Common myeloid progenitor, CD34-positive (primary cell): Measurements from ENCODE around the gene RADIL. TPM values are rescaled to one million over a fixed set of nuclear protein-coding genes. Genes with fewer than 3 reads are reported as not detected.

Experiments used
- CTCF ChIA-PET: fragments of 350-600 bp; sonication (Branson Sonifier 250); formaldehyde crosslinking; loops from one replicate; lab custom pipeline; 2021; ENCODE audit warnings: antibody characterized with exemption; lab: Charles Lee
- POLR2A ChIA-PET: fragments of 350-600 bp; sonication (Branson Sonifier 250); formaldehyde crosslinking; loops from one replicate; lab custom pipeline; 2021; ENCODE audit warnings: antibody characterized with exemption; lab: Charles Lee
- DNase-seq, 3 donors: peaks; one replicate each; pipeline versions ENCODE4 v3.0.0 to v3.0.0-alpha.2; 2013
- H3K27ac ChIP-seq, 2 experiments: 1 replicate in 1 of 2; 2 replicates in 1 of 2; pipeline ENCODE4 v1.7.0; 2013; ENCODE audit warnings: inconsistent platforms in 2 of 2, low read length in 2 of 2, mild to moderate bottlenecking in 2 of 2, low read depth in 1 of 2, moderate library complexity in 1 of 2; ENCODE audit not compliant: severe bottlenecking in 2 of 2, insufficient read depth in 1 of 2, poor library complexity in 1 of 2
- H3K27me3 ChIP-seq, 5 experiments: replicated peaks in 2 of 5; 1 replicate in 3 of 5; 2 replicates in 2 of 5; pipeline versions ENCODE4 v1.6.1 to v1.7.0; 2013; ENCODE audit warnings: low read length in 4 of 5, mild to moderate bottlenecking in 2 of 5, moderate library complexity in 2 of 5, inconsistent platforms in 1 of 5; ENCODE audit not compliant: insufficient read depth in 5 of 5, control insufficient read depth in 4 of 5
- H3K36me3 ChIP-seq, 4 experiments: 1 replicate in 2 of 4; 2 replicates in 2 of 4; pipeline versions ENCODE4 v1.6.1 to v1.7.0; 2013; ENCODE audit warnings: low read length in 3 of 4, control low read depth in 1 of 4, mild to moderate bottlenecking in 1 of 4; ENCODE audit not compliant: control insufficient read depth in 4 of 4, insufficient read depth in 4 of 4
- H3K4me1 ChIP-seq, 4 experiments: 1 replicate in 3 of 4; 2 replicates in 1 of 4; pipeline versions ENCODE4 v1.6.1 to v1.7.1; 2013; ENCODE audit warnings: low read length in 3 of 4, mild to moderate bottlenecking in 3 of 4, control low read depth in 1 of 4, inconsistent platforms in 1 of 4, moderate library complexity in 1 of 4; ENCODE audit not compliant: control insufficient read depth in 4 of 4, insufficient read depth in 4 of 4; ENCODE audit errors: control extremely low read depth in 1 of 4
- H3K4me3 ChIP-seq, 7 experiments: 1 replicate in 4 of 7; 2 replicates in 3 of 7; pipeline versions ENCODE4 v1.5.1 to v1.7.0; 2013; ENCODE audit warnings: mild to moderate bottlenecking in 7 of 7, low read length in 6 of 7, moderate library complexity in 6 of 7, inconsistent platforms in 2 of 7, low read depth in 2 of 7, control low read depth in 1 of 7; ENCODE audit not compliant: insufficient read depth in 4 of 7, control insufficient read depth in 1 of 7; ENCODE audit errors: extremely low read depth in 1 of 7
- H3K9me3 ChIP-seq, 5 experiments: 1 replicate in 4 of 5; 2 replicates in 1 of 5; pipeline versions ENCODE4 v1.6.1 to v1.7.1; 2013; ENCODE audit warnings: low read length in 4 of 5, mild to moderate bottlenecking in 2 of 5, inconsistent platforms in 1 of 5, low read depth in 1 of 5, moderate library complexity in 1 of 5; ENCODE audit not compliant: control insufficient read depth in 4 of 5, insufficient read depth in 2 of 5; ENCODE audit errors: control extremely low read depth in 1 of 5
- WGBS: methylation state at CpG from one replicate; pipeline ENCODE4 v1.1.5; 2013; ENCODE audit not compliant: insufficient coverage; 5-methylcytosine and 5-hydroxymethylcytosine counted together
- polyA plus RNA-seq: library from polyadenylated mRNA; unstranded; fragments of 120-200 nt; gene quantifications from one replicate; pipeline ENCODE4 v1.2.1, GENCODE V29; 2013

Gene RADIL, protein sequence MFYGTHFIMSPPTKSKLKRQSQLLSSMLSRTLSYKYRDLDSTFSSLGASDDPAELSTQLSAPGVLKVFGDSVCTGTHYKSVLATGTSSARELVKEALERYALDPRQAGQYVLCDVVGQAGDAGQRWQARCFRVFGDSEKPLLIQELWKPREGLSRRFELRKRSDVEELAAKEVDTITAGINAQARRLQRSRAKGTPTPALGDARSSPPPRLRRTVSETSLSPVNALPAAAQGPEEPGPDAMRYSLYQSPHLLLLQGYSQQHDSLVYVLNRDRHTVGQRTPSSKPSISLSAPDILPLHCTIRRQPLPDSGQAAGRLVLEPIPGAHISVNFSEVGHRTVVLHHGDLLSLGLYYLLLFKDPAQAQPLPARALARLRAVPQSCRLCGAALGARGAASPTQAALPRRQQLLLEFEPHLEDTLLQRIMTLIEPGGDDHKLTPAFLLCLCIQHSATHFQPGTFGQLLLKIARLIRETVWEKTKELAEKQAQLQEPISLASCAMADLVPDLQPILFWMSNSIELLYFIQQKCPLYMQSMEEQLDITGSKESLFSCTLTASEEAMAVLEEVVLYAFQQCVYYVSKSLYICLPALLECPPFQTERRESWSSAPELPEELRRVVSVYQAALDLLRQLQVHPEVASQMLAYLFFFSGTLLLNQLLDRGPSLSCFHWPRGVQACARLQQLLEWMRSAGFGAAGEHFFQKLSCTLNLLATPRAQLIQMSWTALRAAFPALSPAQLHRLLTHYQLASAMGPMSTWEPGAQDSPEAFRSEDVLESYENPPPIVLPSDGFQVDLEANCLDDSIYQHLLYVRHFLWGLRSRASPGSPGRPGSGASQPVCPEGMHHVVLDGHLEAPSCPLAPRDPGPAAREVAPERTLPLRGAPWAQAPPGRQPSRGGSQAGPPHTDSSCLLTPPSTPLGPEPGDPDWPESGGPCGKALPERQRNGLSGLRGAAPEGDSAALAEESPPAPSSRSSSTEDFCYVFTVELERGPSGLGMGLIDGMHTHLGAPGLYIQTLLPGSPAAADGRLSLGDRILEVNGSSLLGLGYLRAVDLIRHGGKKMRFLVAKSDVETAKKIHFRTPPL
- polyA plus RNA-seq: 2.3 TPM

DNA sequence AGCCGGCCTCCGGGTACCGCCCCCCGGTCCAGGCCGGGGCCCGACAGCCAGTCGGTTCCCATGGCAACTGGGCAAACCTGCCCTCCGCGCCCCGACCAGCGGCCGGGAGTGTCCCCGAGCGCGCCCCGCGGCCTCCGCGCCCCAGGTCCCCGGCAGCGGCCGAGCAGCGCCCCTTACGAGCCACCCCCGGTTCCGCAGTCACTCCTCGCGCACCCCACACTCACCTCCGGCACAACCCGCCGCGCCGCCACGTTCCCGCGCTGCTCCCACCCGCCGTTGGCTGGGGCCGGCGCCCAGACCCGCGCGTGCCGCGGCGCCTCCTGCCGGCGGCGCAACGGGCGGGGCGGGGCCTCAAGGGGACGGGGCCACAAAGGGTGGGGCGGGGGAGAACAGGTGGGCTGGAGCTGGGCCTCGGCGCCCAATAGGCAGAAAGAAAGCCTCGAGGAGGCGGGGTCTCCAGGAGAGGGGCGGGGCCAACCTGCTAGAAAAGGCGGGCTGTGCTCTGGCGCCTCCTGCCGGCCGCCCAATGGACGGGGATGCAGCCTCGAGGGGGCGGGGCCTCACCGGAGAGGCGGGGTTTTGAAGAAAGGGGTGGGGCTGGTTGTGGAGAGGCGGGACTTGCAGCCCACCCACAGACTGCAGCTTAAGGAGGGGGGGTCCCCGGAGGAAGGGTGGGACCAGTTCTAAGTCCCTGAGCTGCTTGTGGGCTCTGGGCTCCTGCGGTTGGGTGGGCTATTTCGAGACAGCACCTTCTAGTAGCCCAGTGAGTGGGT lies at the start of gene RADIL:
RADIL (minus strand) TSS at position 345 of the 773 bp plus-strand sequence. CDS start 5,577 bp downstream, outside the sequence.
- peaks cover 0 to 28% (median 22%) of the 10 kb centered on the region in 5 experiments for H3K27me3 ChIP-seq
- H3K4me3 ChIP-seq: peak within 1 kb of the TSS; percentile 18 to 66 (median 48)
- H3K4me1 ChIP-seq: peaks cover 0 to 17% (median 15%) of the 10 kb centered on the region in 4 experiments
- H3K9me3 ChIP-seq: no peaks in the 10 kb centered on the region
- POLR2A ChIA-PET: no interaction called here
- CTCF ChIA-PET: interaction anchor here (0.7 to 7.4 kb wide), 23 partner anchors 10 to 91 kb away, joined by 3 to 73 read pairs (median 5); no protein-coding TSS in a partner anchor
- DNase-seq: peak; percentile 93 to 95 (median 95)
- H3K36me3 ChIP-seq: no peaks in the 10 kb centered on the region
- H3K27ac ChIP-seq: no peak within 1 kb of the TSS
- under 1% methylated on average over 30 of the region's 72 CpGs for WGBS

DNA sequence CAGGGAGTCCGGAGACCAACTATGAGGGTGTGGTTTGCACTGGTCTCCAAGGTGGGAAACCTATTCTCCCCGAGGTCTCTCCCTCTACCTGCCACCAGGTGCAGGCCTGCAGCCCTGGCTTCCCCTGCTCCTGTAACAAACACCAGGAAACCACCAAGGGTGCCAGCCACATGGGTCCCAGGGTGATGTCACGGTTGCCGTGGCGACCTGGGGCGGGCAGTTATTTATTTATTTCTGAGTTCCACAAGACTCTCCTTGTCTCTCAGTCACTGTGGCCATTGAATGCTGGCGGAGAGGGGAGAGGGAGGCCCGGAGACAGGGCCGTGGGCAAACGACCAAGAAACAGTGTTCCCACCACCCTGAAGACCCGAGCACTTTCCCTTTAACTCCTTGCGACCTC lies 48.4 kb upstream of the RADIL start:
- no peaks in the 10 kb centered on the region for H3K9me3 ChIP-seq
- peaks cover 0 to 6% (median 0%) of the 10 kb centered on the region in 5 experiments for H3K27me3 ChIP-seq
- POLR2A ChIA-PET: no interaction called here
- H3K4me3 ChIP-seq: no peak overlapping the region
- H3K4me1 ChIP-seq: no peaks in the 10 kb centered on the region
- no peaks in the 10 kb centered on the region for H3K36me3 ChIP-seq
- peak; percentile 10 to 50 (median 31) for DNase-seq
- no peak overlapping the region for H3K27ac ChIP-seq
- 58% methylated on average over 1 of the region's 12 CpGs for WGBS
- CTCF ChIA-PET: interaction anchor here (1.0 kb wide), 1 partner anchor 13 kb away, joined by 3 read pairs; no protein-coding TSS in a partner anchor

GRCh38 chr7:4929005-4929404 lies 45.5 kb upstream of the RADIL start:
- Histone ChIP-seq H3K4me1 (no peaks in the 10 kb centered on the region), H3K36me3 (no peaks in the 10 kb centered on the region), H3K9me3 (no peaks in the 10 kb centered on the region), H3K27me3 (peaks cover 0 to 6% (median 0%) of the 10 kb centered on the region in 5 experiments), H3K27ac (no peak overlapping the region), H3K4me3 (no peak overlapping the region)
- CTCF ChIA-PET: no interaction called here
- POLR2A ChIA-PET: no interaction called here
- no peak for DNase-seq
- WGBS: 85% methylated on average over 8 of the region's 8 CpGs

- Histone ChIP-seq H3K4me1 (no peaks in the 10 kb centered on the region), H3K36me3 (no peaks in the 10 kb centered on the region), H3K4me3 (no peak overlapping the region), H3K27ac (no peak overlapping the region), H3K27me3 (peaks cover 0 to 8% (median 0%) of the 10 kb centered on the region in 5 experiments), H3K9me3 (no peaks in the 10 kb centered on the region)
- WGBS: 91% methylated on average over 2 of the region's 2 CpGs
- CTCF ChIA-PET: no interaction called here
- DNase-seq: no peak
- POLR2A ChIA-PET: no interaction called here
Observed at GRCh38 chr7:4928445-4928844, 44.9 kb upstream of the RADIL start.

GRCh38 chr7:4919969-4920766 lies 36.7 kb upstream of the RADIL start:
- peaks cover 0 to 4% (median 3%) of the 10 kb centered on the region in 5 experiments for H3K9me3 ChIP-seq
- WGBS: 89% methylated on average over 18 of the region's 19 CpGs
- ChIA-PET CTCF (interaction anchor here (0.6 kb wide), 1 partner anchor 31 kb away, joined by 4 read pairs; no protein-coding TSS in a partner anchor), POLR2A (interaction anchor here (0.5 kb wide), 1 partner anchor 1353 kb away, joined by 3 read pairs; no protein-coding TSS in a partner anchor)
- no peak for DNase-seq
- peaks cover 0 to 7% (median 0%) of the 10 kb centered on the region in 5 experiments for H3K27me3 ChIP-seq
- no peaks in the 10 kb centered on the region for H3K36me3 ChIP-seq
- H3K4me3 ChIP-seq: no peak overlapping the region
- no peaks in the 10 kb centered on the region for H3K4me1 ChIP-seq
- H3K27ac ChIP-seq: no peak overlapping the region
